ENCODE measurements around the gene PITPNB. TPM values are rescaled to one million over a fixed set of nuclear protein-coding genes. Genes with fewer than 3 reads are reported as not detected.

The PITPNB gene
- total RNA-seq, 6 donors from 2014 or later: 26.6 to 65.9 (median 41.0) TPM

- DNase-seq: no peak
Observed at GRCh38 chr22:27903805-27904473, 15.1 kb downstream of the PITPNB start.

GRCh38 chr22:27900153-27900552, 18.9 kb downstream of the PITPNB start:
- H3K36me3 ChIP-seq: peaks cover 0 to 62% (median 31%) of the 10 kb centered on the region in 4 donors

More at GRCh38 chr22:27903805-27904473, 15.1 kb downstream of the PITPNB start:
- Histone ChIP-seq H3K9me3 (no peaks in the 10 kb centered on the region), H3K4me3 (no peak overlapping the region), H3K36me3 (peaks cover 0 to 53% (median 9%) of the 10 kb centered on the region in 4 donors), H3K27ac (no peak overlapping the region), H3K4me1 (peaks cover 0 to 10% (median 0%) of the 10 kb centered on the region in 4 donors), H3K27me3 (no peaks in the 10 kb centered on the region)
- WGBS, 2 donors: 73 to 81% methylated on average over 3 of the region's 3 CpGs
- ATAC-seq (ENCODE audit: low FRiP score in 2 of 2): no peak
- TF ChIP-seq POLR2A (IDR thresholded peaks at IDR 0.05) (no peak), POLR2AphosphoS5 (IDR thresholded peaks at IDR 0.05) (no peak), CTCF (IDR thresholded peaks at IDR 0.05) (no peak), EP300 (IDR thresholded peaks at IDR 0.05) (no peak)

GRCh38 chr22:27896245-27896644, 22.8 kb downstream of the PITPNB start:
- no peaks in the 10 kb centered on the region for H3K9me3 ChIP-seq
- TF ChIP-seq POLR2AphosphoS5 (IDR thresholded peaks at IDR 0.05) (no peak), CTCF (IDR thresholded peaks at IDR 0.05) (no peak), POLR2A (IDR thresholded peaks at IDR 0.05) (no peak), EP300 (IDR thresholded peaks at IDR 0.05) (no peak)
- no peaks in the 10 kb centered on the region for H3K4me1 ChIP-seq
- no peak overlapping the region for H3K27ac ChIP-seq
- H3K27me3 ChIP-seq: no peaks in the 10 kb centered on the region
- ATAC-seq (ENCODE audit: low FRiP score in 2 of 2) (no peak), DNase-seq (no peak)
- H3K4me3 ChIP-seq: no peak overlapping the region
- 84 to 87% methylated on average over 6 of the region's 6 CpGs for WGBS, 2 donors
- peaks cover 4 to 84% (median 44%) of the 10 kb centered on the region in 4 donors for H3K36me3 ChIP-seq

More at GRCh38 chr22:27900153-27900552, 18.9 kb downstream of the PITPNB start:
- Histone ChIP-seq H3K4me3 (no peak overlapping the region), H3K27ac (no peak overlapping the region), H3K9me3 (no peaks in the 10 kb centered on the region), H3K27me3 (no peaks in the 10 kb centered on the region), H3K4me1 (peaks cover 0 to 10% (median 0%) of the 10 kb centered on the region in 4 donors)
- ATAC-seq (ENCODE audit: low FRiP score in 2 of 2): no peak
- DNase-seq: no peak
- 96 to 100% methylated on average over 1 of the region's 1 CpG for WGBS, 2 donors
- TF ChIP-seq POLR2AphosphoS5 (IDR thresholded peaks at IDR 0.05): no peak
- TF ChIP-seq CTCF (IDR thresholded peaks at IDR 0.05): no peak
- no peak for TF ChIP-seq POLR2A (IDR thresholded peaks at IDR 0.05)
- no peak for TF ChIP-seq EP300 (IDR thresholded peaks at IDR 0.05)

- 72 to 79% methylated on average over 4 of the region's 4 CpGs for WGBS, 2 donors
- DNase-seq (no peak), ATAC-seq (ENCODE audit: low FRiP score in 2 of 2) (no peak)
- peaks cover 8 to 86% (median 51%) of the 10 kb centered on the region in 4 donors for H3K36me3 ChIP-seq
- no peak for TF ChIP-seq EP300 (IDR thresholded peaks at IDR 0.05)
- no peak for TF ChIP-seq CTCF (IDR thresholded peaks at IDR 0.05)
- TF ChIP-seq POLR2AphosphoS5 (IDR thresholded peaks at IDR 0.05): no peak
- TF ChIP-seq POLR2A (IDR thresholded peaks at IDR 0.05): no peak
- H3K27ac ChIP-seq: no peak overlapping the region
- H3K9me3 ChIP-seq: no peaks in the 10 kb centered on the region
- H3K4me3 ChIP-seq: no peak overlapping the region
- H3K4me1 ChIP-seq: no peaks in the 10 kb centered on the region
- H3K27me3 ChIP-seq: no peaks in the 10 kb centered on the region
Observed at GRCh38 chr22:27895600-27895999, 23.5 kb downstream of the PITPNB start.

GRCh38 chr22:27892811-27893210, 26.2 kb downstream of the PITPNB start:
- TF ChIP-seq CTCF (IDR thresholded peaks at IDR 0.05): no peak
- no peak for TF ChIP-seq POLR2A (IDR thresholded peaks at IDR 0.05)
- TF ChIP-seq POLR2AphosphoS5 (IDR thresholded peaks at IDR 0.05): no peak
- TF ChIP-seq EP300 (IDR thresholded peaks at IDR 0.05): no peak
- ATAC-seq (ENCODE audit: low FRiP score in 2 of 2) (no peak), DNase-seq (no peak)
- H3K27ac ChIP-seq: no peak overlapping the region
- peaks cover 0 to 5% (median 4%) of the 10 kb centered on the region in 4 donors for H3K4me1 ChIP-seq
- H3K9me3 ChIP-seq: no peaks in the 10 kb centered on the region
- no peaks in the 10 kb centered on the region for H3K27me3 ChIP-seq
- 65 to 78% methylated on average over 5 of the region's 5 CpGs for WGBS, 2 donors
- H3K36me3 ChIP-seq: peaks cover 8 to 93% (median 57%) of the 10 kb centered on the region in 4 donors
- H3K4me3 ChIP-seq: no peak overlapping the region
